Activated naive CD4-positive, alpha-beta T cell treated with anti-CD3 and anti-CD28 coated beads, Interleukin-2, amount 10 ng/mL, durations not matched to agents 7 days and 5 days (primary cell): ENCODE results near the gene STOX2.

Experiments used
- CTCF ChIA-PET: fragments of 350-600 bp; sonication (Branson Sonifier 250); formaldehyde crosslinking; loops from one replicate; lab custom pipeline; 2021; ENCODE audit warnings: antibody characterized with exemption; lab: Charles Lee
- DNase-seq: peaks from one replicate; pipeline ENCODE4 v3.0.0-alpha.2; 2020
- H3K27ac Mint-ChIP-seq: one replicate; pipeline ENCODE4 v1.8.0; 2021; ENCODE audit warnings: mild to moderate bottlenecking, moderate library complexity, mixed read lengths
- H3K27me3 Mint-ChIP-seq: one replicate; pipeline ENCODE4 v1.8.0; 2021; ENCODE audit warnings: mild to moderate bottlenecking, mixed read lengths
- H3K36me3 Mint-ChIP-seq: one replicate; pipeline ENCODE4 v1.8.0; 2021; ENCODE audit warnings: mixed read lengths
- H3K4me1 Mint-ChIP-seq: one replicate; pipeline ENCODE4 v1.8.0; 2021; ENCODE audit warnings: mixed read lengths
- H3K4me3 Mint-ChIP-seq: one replicate; pipeline ENCODE4 v1.8.0; 2021; ENCODE audit warnings: mild to moderate bottlenecking, moderate library complexity, mixed read lengths
- H3K9me3 Mint-ChIP-seq: one replicate; pipeline ENCODE4 v1.8.0; 2021; ENCODE audit warnings: mixed read lengths

Gene STOX2

DNA sequence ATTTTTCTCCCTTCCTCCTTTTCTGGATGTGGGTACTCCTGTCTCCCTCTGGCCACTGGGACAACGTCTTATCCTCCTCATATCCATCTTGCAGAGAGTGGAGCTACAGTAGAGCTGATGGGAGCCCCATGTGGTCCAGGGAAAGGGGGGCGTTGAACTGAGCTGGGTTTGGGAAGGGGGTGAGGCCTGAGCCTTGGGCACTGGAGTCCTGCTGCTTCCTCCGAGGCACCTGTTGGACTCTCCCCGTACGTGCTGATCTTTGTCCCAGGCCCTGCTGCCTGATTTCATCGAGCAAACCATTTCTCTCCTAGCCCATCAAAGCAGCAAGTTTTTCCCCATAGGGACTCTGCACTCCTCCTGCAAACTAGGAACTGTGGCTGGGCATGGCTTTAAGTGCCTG is 94.3 kb downstream of the STOX2 start:
- H3K36me3 Mint-ChIP-seq = no peaks in the 10 kb centered on the region
- no peak overlapping the region for H3K4me3 Mint-ChIP-seq
- no peaks in the 10 kb centered on the region for H3K4me1 Mint-ChIP-seq
- H3K27me3 Mint-ChIP-seq = peaks cover 13% of the 10 kb centered on the region
- no peaks in the 10 kb centered on the region for H3K9me3 Mint-ChIP-seq
- CTCF ChIA-PET = no interaction called here
- DNase-seq = no peak
- no peak overlapping the region for H3K27ac Mint-ChIP-seq

DNA sequence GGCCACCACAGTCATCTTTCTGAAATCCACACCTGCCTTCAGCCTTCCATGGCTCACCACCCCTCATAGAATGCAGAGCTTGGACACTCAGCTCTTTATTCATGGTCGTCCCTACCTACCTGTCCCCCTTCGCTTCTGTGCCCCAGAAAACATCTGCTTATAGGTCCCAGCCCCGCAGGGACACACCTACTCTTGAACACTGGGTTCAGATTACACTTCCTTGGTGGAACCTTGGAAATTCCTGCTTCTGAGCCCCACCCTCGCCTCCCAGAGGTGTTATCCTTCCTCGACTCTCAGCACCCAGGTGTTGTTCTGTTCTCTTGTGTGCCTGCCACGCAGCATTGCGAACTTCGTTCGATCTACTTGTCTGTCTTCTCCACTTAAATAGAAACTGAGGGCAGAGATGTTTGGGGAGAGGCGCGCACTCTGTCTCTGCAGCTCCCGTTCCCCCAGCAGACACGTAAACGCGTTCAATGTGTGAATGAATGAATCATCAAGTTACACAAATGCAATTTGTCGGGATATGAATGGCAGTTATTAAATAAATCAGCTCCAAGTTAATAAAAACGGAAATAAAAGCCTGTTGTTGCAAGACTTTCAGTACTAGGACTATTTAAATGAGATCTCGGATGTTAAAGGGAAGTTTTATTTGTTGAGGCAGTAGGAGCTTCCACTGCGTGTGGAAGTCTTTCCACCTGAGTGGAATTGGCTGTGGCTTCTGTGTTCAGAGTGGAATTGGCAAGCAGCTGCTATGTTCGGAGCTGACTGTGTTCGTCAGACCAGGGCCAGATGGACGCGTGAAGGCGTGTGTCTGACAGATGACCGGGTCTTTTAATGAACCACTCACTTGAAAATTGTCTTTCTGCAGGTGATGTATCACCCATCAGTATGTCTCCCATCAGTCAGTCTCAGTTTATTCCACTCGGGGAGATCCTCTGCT is 95.6 kb downstream of the STOX2 start:
- H3K4me1 Mint-ChIP-seq = no peaks in the 10 kb centered on the region
- CTCF ChIA-PET = no interaction called here
- H3K4me3 Mint-ChIP-seq = no peak overlapping the region
- no peak overlapping the region for H3K27ac Mint-ChIP-seq
- no peaks in the 10 kb centered on the region for H3K36me3 Mint-ChIP-seq
- peaks cover 9% of the 10 kb centered on the region for H3K27me3 Mint-ChIP-seq
- DNase-seq = no peak
- H3K9me3 Mint-ChIP-seq = no peaks in the 10 kb centered on the region

GRCh38 chr4:184003433-184003832 is 98.3 kb downstream of the STOX2 start:
- no peak overlapping the region for H3K27ac Mint-ChIP-seq
- DNase-seq = no peak
- no peak overlapping the region for H3K4me3 Mint-ChIP-seq
- H3K27me3 Mint-ChIP-seq = peaks cover under 1% of the 10 kb centered on the region
- no peaks in the 10 kb centered on the region for H3K4me1 Mint-ChIP-seq
- CTCF ChIA-PET = interaction anchor here (0.5 kb wide), 1 partner anchor 1182 kb away, joined by 3 read pairs; no protein-coding TSS in a partner anchor
- no peaks in the 10 kb centered on the region for H3K36me3 Mint-ChIP-seq
- H3K9me3 Mint-ChIP-seq = no peaks in the 10 kb centered on the region

GRCh38 chr4:184007891-184008290 is 102.8 kb downstream of the STOX2 start:
- H3K27ac Mint-ChIP-seq = no peak overlapping the region
- DNase-seq = no peak
- no peaks in the 10 kb centered on the region for H3K9me3 Mint-ChIP-seq
- peaks cover 2% of the 10 kb centered on the region for H3K4me1 Mint-ChIP-seq
- H3K4me3 Mint-ChIP-seq = no peak overlapping the region
- CTCF ChIA-PET = no interaction called here
- H3K36me3 Mint-ChIP-seq = no peaks in the 10 kb centered on the region
- peaks cover 9% of the 10 kb centered on the region for H3K27me3 Mint-ChIP-seq

DNA sequence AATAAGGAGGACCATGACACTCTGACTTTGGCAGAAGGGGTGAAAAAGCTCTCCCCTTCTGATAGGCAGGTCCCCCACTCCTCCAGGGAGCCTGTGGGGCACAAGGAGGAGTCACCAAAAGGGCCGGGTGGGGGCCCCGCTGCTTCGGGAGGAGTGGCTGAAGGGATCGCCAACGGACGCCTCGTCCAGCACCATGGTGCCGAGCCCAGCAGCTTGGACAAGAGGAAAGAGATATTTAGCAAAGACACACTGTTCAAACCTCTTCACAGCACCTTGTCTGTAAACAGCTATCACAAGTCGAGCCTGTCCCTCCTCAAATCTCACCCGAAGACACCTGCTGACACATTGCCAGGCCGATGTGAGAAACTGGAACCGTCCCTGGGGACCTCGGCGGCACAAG is 105.6 kb downstream of the STOX2 start:
- Mint-ChIP-seq H3K4me1 (peaks cover 6% of the 10 kb centered on the region), H3K4me3 (no peak overlapping the region), H3K9me3 (no peaks in the 10 kb centered on the region), H3K27me3 (peaks cover 9% of the 10 kb centered on the region), H3K36me3 (no peaks in the 10 kb centered on the region), H3K27ac (no peak overlapping the region)
- CTCF ChIA-PET = no interaction called here
- no peak for DNase-seq

- H3K4me1 Mint-ChIP-seq = peaks cover 6% of the 10 kb centered on the region
- no peak overlapping the region for H3K4me3 Mint-ChIP-seq
- no peaks in the 10 kb centered on the region for H3K36me3 Mint-ChIP-seq
- DNase-seq = no peak
- no peak overlapping the region for H3K27ac Mint-ChIP-seq
- peaks cover 10% of the 10 kb centered on the region for H3K27me3 Mint-ChIP-seq
- CTCF ChIA-PET = no interaction called here
- no peaks in the 10 kb centered on the region for H3K9me3 Mint-ChIP-seq
These were observed 106.8 kb downstream of the STOX2 start for GRCh38 chr4:184011826-184012380.

DNA sequence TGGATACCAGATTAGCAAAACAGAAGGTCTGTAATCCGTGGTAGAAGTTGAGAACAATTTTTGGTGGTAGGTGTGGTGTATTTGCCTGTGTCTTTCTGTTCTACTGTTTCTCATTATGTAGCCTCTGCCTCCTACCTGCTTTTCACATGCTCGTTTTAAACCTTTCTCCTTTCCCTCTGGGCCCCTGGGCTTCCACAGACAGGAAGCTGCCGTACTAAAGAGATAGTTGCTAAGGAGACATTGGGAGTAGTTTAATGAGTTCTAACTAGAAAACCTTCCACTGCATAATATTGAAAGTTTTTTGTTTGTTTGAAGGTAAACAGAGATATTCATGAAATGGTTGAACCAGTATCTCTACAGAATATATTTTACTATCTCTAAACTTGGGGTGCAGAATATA is 107.8 kb downstream of the STOX2 start:
- H3K9me3 Mint-ChIP-seq = no peaks in the 10 kb centered on the region
- DNase-seq = no peak
- CTCF ChIA-PET = interaction anchor here (0.9 kb wide), 1 partner anchor 14 kb away, joined by 3 read pairs; no protein-coding TSS in a partner anchor
- peaks cover 6% of the 10 kb centered on the region for H3K4me1 Mint-ChIP-seq
- no peaks in the 10 kb centered on the region for H3K36me3 Mint-ChIP-seq
- no peak overlapping the region for H3K27ac Mint-ChIP-seq
- peaks cover 12% of the 10 kb centered on the region for H3K27me3 Mint-ChIP-seq
- no peak overlapping the region for H3K4me3 Mint-ChIP-seq

GRCh38 chr4:184014301-184014700 is 109.2 kb downstream of the STOX2 start:
- peaks cover 12% of the 10 kb centered on the region for H3K27me3 Mint-ChIP-seq
- H3K4me3 Mint-ChIP-seq = no peak overlapping the region
- peaks cover 6% of the 10 kb centered on the region for H3K4me1 Mint-ChIP-seq
- no peaks in the 10 kb centered on the region for H3K36me3 Mint-ChIP-seq
- no peak overlapping the region for H3K27ac Mint-ChIP-seq
- no peaks in the 10 kb centered on the region for H3K9me3 Mint-ChIP-seq
- CTCF ChIA-PET = no interaction called here
- DNase-seq = no peak

DNA sequence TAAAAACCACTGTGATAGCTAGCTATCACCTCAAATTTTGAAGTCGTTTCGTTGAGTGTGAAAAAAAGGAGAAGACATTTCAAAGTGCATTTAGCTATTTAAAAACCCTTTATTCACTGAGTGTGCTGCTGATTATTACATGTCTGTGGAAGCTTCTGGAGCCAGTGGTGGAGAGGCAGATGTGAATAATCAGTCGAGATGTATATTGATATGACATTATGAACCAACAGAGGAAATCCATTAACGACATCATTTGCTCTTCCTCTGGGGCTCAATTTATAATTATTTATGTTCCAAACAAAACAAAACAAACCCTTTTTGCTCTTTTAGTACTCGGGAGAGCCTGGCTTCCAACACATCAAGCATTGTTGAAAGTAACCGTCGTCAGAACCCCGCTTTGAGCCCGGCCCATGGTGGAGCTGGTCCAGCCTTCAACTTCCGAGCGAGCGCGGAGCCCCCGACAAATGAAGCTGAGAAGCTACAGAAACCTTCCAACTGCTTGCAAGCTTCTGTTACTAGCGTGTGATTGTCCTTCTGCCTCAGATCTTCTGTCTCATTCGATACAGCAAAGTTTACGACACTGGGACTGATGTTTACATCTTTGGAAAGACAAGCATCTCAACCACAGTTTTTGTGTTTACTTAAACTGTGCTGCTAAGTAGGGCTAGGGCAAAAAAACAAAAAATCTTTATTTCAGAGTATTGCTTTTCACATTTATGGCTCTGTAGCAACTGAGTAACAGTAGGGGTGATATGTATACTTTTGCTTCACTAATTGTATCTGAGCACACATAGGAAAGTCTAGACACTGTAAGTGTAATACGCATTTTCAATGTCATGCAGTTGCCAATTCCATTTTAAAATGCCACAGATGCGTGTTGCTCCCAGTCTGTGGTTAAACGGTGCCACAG is 111.9 kb downstream of the STOX2 start:
- Mint-ChIP-seq H3K4me1 (peaks cover 6% of the 10 kb centered on the region), H3K27ac (no peak overlapping the region), H3K36me3 (no peaks in the 10 kb centered on the region), H3K4me3 (no peak overlapping the region), H3K27me3 (peaks cover 3% of the 10 kb centered on the region), H3K9me3 (no peaks in the 10 kb centered on the region)
- DNase-seq = no peak
- CTCF ChIA-PET = interaction anchor here (0.7 kb wide), 1 partner anchor 79 kb away, joined by 3 read pairs; no protein-coding TSS in a partner anchor

- Mint-ChIP-seq H3K36me3 (no peaks in the 10 kb centered on the region), H3K27me3 (peaks cover 3% of the 10 kb centered on the region), H3K4me1 (no peaks in the 10 kb centered on the region), H3K4me3 (no peak overlapping the region), H3K27ac (no peak overlapping the region), H3K9me3 (no peaks in the 10 kb centered on the region)
- CTCF ChIA-PET = no interaction called here
- no peak for DNase-seq
These were observed 114.0 kb downstream of the STOX2 start for GRCh38 chr4:184019076-184019475.

- no peaks in the 10 kb centered on the region for H3K36me3 Mint-ChIP-seq
- no peaks in the 10 kb centered on the region for H3K4me1 Mint-ChIP-seq
- no peak overlapping the region for H3K27ac Mint-ChIP-seq
- DNase-seq = no peak
- H3K27me3 Mint-ChIP-seq = peaks cover 4% of the 10 kb centered on the region
- no peaks in the 10 kb centered on the region for H3K9me3 Mint-ChIP-seq
- CTCF ChIA-PET = no interaction called here
- no peak overlapping the region for H3K4me3 Mint-ChIP-seq
These were observed 114.8 kb downstream of the STOX2 start for GRCh38 chr4:184019667-184020623.

DNA sequence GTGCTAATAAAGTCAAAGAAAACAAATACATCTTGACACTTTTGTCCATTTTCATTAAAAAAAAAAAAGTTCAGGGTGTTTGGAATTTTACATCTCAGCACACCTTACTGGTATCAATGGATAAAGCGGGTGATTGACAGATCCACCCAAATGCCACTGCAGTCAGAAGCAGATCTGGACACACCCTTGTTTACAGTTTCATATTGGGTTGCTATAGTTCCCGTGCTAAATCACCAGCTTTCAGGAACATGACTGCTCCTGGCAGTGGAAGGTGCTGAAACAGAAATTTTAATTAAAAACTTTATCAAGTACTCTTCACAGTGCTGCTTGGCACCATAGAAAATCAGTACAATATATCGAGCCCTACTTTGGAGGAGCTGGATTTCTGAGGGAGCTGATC is 116.3 kb downstream of the STOX2 start:
- CTCF ChIA-PET = no interaction called here
- H3K36me3 Mint-ChIP-seq = no peaks in the 10 kb centered on the region
- H3K27ac Mint-ChIP-seq = no peak overlapping the region
- no peaks in the 10 kb centered on the region for H3K4me1 Mint-ChIP-seq
- H3K4me3 Mint-ChIP-seq = no peak overlapping the region
- H3K9me3 Mint-ChIP-seq = no peaks in the 10 kb centered on the region
- peaks cover 11% of the 10 kb centered on the region for H3K27me3 Mint-ChIP-seq
- no peak for DNase-seq

GRCh38 chr4:184022679-184023383 is 117.7 kb downstream of the STOX2 start:
- H3K27me3 Mint-ChIP-seq = peaks cover 8% of the 10 kb centered on the region

More at GRCh38 chr4:184022679-184023383, 117.7 kb downstream of the STOX2 start:
- Mint-ChIP-seq H3K27ac (no peak overlapping the region), H3K9me3 (no peaks in the 10 kb centered on the region), H3K36me3 (no peaks in the 10 kb centered on the region), H3K4me3 (no peak overlapping the region), H3K4me1 (peaks cover 6% of the 10 kb centered on the region)
- DNase-seq = no peak
- CTCF ChIA-PET = no interaction called here
